Adrenal gland (tissue), 5 donors: ENCODE data around the gene AGK.

Experiments
- CTCF ChIP-seq, 6 experiments: fragments of 450-650 bp in 4 of 6; fragments of 200-600 bp in 2 of 6; sonication (generic) in 1 of 6; IDR thresholded peaks; 1 replicate in 5 of 6; 2 replicates in 1 of 6; pipeline versions ENCODE4 v1.5.1 to v1.8.0; 2016 to 2021; ENCODE audit warnings: antibody characterized with exemption in 6 of 6, mild to moderate bottlenecking in 2 of 6, moderate library complexity in 1 of 6
- POLR2A ChIP-seq, 2 donors: fragments of 450-650 bp; IDR thresholded peaks; one replicate each; pipeline ENCODE4 v1.6.1; 2017; ENCODE audit warnings: antibody characterized with exemption in 2 of 2, mild to moderate bottlenecking in 2 of 2, moderate library complexity in 1 of 2
- donor health status: DM: no; HTN: no; CAD: no.

- TF ChIP-seq POLR2A (IDR thresholded peaks at IDR 0.05) (no peak), CTCF (IDR thresholded peaks at IDR 0.05) (no peak)
Observed at GRCh38 chr7:141704741-141705140, 153.5 kb downstream of the AGK start.
